ENCODE data around the gene SYCP2L. TPM values are rescaled to one million over a fixed set of nuclear protein-coding genes. Genes with fewer than 3 reads are reported as not detected.

Gene SYCP2L
- total and polyA plus RNA-seq, 2 of the 4 experiments (the other 2 are of a cell fraction), result 0.05 TPM; not detected in 1

GRCh38 chr6:10862361-10862760 lies 24.5 kb upstream of the SYCP2L start:
- no peaks in the 10 kb centered on the region for H4K20me1 ChIP-seq (ENCODE audit: insufficient read depth, low read length)
- no peak overlapping the region for H3K4ac ChIP-seq (ENCODE audit: low read depth, low read length)
- POLR2A ChIA-PET (ENCODE audit: unreplicated experiment), result no interaction called here
- no peak overlapping the region for H2AFZ ChIP-seq (replicated peaks; ENCODE audit: low read length, poor library complexity)
- no peak overlapping the region for H2BK120ac ChIP-seq (ENCODE audit: low read depth, low read length)
- H2AK5ac ChIP-seq (ENCODE audit: low read depth, low read length), result no peak overlapping the region
- dilution Hi-C loops (cut with HindIII; ENCODE audit: low sequenced_read_pairs, unreplicated experiment) (no loop called here), in situ Hi-C loops (cut with MboI; ENCODE audit: low sequenced_read_pairs) (no loop called here), intact Hi-C loops (cut with micrococcal nuclease) (no loop called here)
- no peak overlapping the region for H4K5ac ChIP-seq (ENCODE audit: low read depth, low read length)
- H2BK15ac ChIP-seq (ENCODE audit: low read depth, low read length), result no peak overlapping the region
- H3K56ac ChIP-seq (ENCODE audit: extremely low read depth, insufficient read depth, low read length), result no peak overlapping the region
- no peak overlapping the region for H3K18ac ChIP-seq (ENCODE audit: low read depth, low read length)
- CTCF ChIA-PET, result no interaction called here
- no peak overlapping the region for H3K4me2 ChIP-seq (ENCODE audit: low read depth, low read length)
- H3K23ac ChIP-seq (ENCODE audit: low read depth, low read length), result no peak overlapping the region
- H3K9ac ChIP-seq (ENCODE audit: low read depth, low read length), result no peak overlapping the region
- TF ChIP-seq CTCF (conservative IDR thresholded peaks at IDR 0.05; ENCODE audit: low read depth, low read length) (no peak), MXI1 (IDR thresholded peaks at IDR 0.05; ENCODE audit: borderline replicate concordance, low read depth, low read length) (no peak), CEBPB (IDR thresholded peaks at IDR 0.05; ENCODE audit: low read depth, low read length) (no peak), POLR2A (IDR thresholded peaks at IDR 0.05; ENCODE audit: low read depth, low read length) (no peak), BHLHE40 (IDR thresholded peaks at IDR 0.05; ENCODE audit: low read depth, low read length) (no peak), RFX5 (IDR thresholded peaks at IDR 0.05; ENCODE audit: low read depth, low read length) (no peak), CHD1 (IDR thresholded peaks at IDR 0.05; ENCODE audit: low read depth, low read length) (no peak), NFE2L2 (IDR thresholded peaks at IDR 0.05; ENCODE audit: low read depth, low read length) (no peak), SMC3 (IDR thresholded peaks at IDR 0.05; ENCODE audit: low read depth, low read length) (no peak), MAZ (IDR thresholded peaks at IDR 0.05; ENCODE audit: borderline replicate concordance, low read depth, low read length) (no peak), FOS (IDR thresholded peaks at IDR 0.05; ENCODE audit: low read depth, low read length) (no peak), RCOR1 (IDR thresholded peaks at IDR 0.05; ENCODE audit: insufficient replicate concordance, low read length) (no peak), USF2 (IDR thresholded peaks at IDR 0.05; ENCODE audit: low read depth, low read length) (no peak), ELK1 (IDR thresholded peaks at IDR 0.05; ENCODE audit: borderline replicate concordance, low read depth, low read length) (no peak)
- H3K27ac ChIP-seq (ENCODE audit: insufficient read depth, low read length), result no peak overlapping the region
- no peak overlapping the region for H3K14ac ChIP-seq (replicated peaks; ENCODE audit: low read depth, low read length)
- H3K27me3 ChIP-seq (ENCODE audit: control insufficient read depth, insufficient read depth, low read length), result no peaks in the 10 kb centered on the region; the same call in 1 of the 2 replicates
- H3K36me3 ChIP-seq (ENCODE audit: control insufficient read depth, insufficient read depth, low read length), result no peaks in the 10 kb centered on the region
- no TSS peak for BruUV-seq (replicated peaks)
- DNase-seq (no peak), ATAC-seq (ENCODE audit: low read depth) (no peak)
- H3K79me1 ChIP-seq (ENCODE audit: low read depth in 1 of 2, low read length in 2 of 2), result no peaks in the 10 kb centered on the region
- no peak overlapping the region for H4K91ac ChIP-seq (ENCODE audit: insufficient read depth, low read depth, low read length)
- no CpG with 5 or more reads among the region's 4 CpGs for WGBS, 2 experiments (ENCODE audit: extremely low coverage in 2 of 2, insufficient read length in 1 of 2)
- no peak overlapping the region for H2AK9ac ChIP-seq (replicated peaks; ENCODE audit: low read depth, low read length, poor library complexity)
- H3K9me1 ChIP-seq (ENCODE audit: insufficient read depth, low read length), result no peaks in the 10 kb centered on the region
- H3K4me3 ChIP-seq (ENCODE audit: insufficient read depth, low read depth, low read length), result no peak overlapping the region
- H3K4me1 ChIP-seq (ENCODE audit: control insufficient read depth, insufficient read depth, low read length), result no peaks in the 10 kb centered on the region
- H2BK5ac ChIP-seq (ENCODE audit: low read depth, low read length, poor library complexity, severe bottlenecking), result no peak overlapping the region
- no peak overlapping the region for H2BK20ac ChIP-seq (ENCODE audit: low read depth, low read length)
- no peak overlapping the region for H4K8ac ChIP-seq (ENCODE audit: low read depth in 2 of 2, low read length in 2 of 2)
- H3K9me3 ChIP-seq (ENCODE audit: control insufficient read depth, insufficient read depth, low read length), result no peaks in the 10 kb centered on the region

All from IMR-90 (cell line).